GM23338 (cell line): ENCODE measurements around the gene CDKAL1. TPM values are rescaled to one million over a fixed set of nuclear protein-coding genes. Genes with fewer than 3 reads are reported as not detected.

Source experiments
- ATAC-seq: fragments of 200-7000 bp; cut with Tn5 transposase; 3 replicates; pipeline ENCODE4 v1.9.1; 2020
- DNase-seq: peaks from one replicate; pipeline ENCODE4 v3.0.0-alpha.2; 2015; ENCODE audit warnings: low spot score
- H2AFZ ChIP-seq: fragments of 200-600 bp; sonication (generic); 2 replicates; pipeline ENCODE4 v1.8.0; 2016; ENCODE audit warnings: antibody characterized with exemption, mild to moderate bottlenecking, moderate library complexity
- H3F3A ChIP-seq: fragments of 200-600 bp; sonication (generic); replicated peaks from 2 replicates; pipeline ENCODE4 v1.8.0; 2017; ENCODE audit warnings: antibody characterized with exemption, mixed run types, low read depth
- H3K27ac ChIP-seq: fragments of 200-600 bp; sonication (generic); 2 replicates; pipeline ENCODE4 v1.6.1; 2016; ENCODE audit warnings: low read depth
- H3K27me3 ChIP-seq: fragments of 200-600 bp; sonication (generic); 2 replicates; pipeline ENCODE4 v1.8.0; 2016; ENCODE audit warnings: mild to moderate bottlenecking, mixed run types, moderate library complexity; ENCODE audit not compliant: insufficient read depth
- H3K36me3 ChIP-seq: fragments of 200-600 bp; sonication (generic); 2 replicates; pipeline ENCODE4 v1.8.0; 2016; ENCODE audit warnings: mild to moderate bottlenecking; ENCODE audit not compliant: insufficient read depth
- H3K4me1 ChIP-seq: fragments of 200-600 bp; sonication (generic); 2 replicates; pipeline ENCODE4 v1.8.0; 2016; ENCODE audit warnings: mild to moderate bottlenecking, moderate library complexity; ENCODE audit not compliant: insufficient read depth
- H3K4me2 ChIP-seq: fragments of 200-600 bp; sonication (generic); 2 replicates; pipeline ENCODE4 v1.7.1; 2017; ENCODE audit warnings: mixed run types
- H3K4me3 ChIP-seq: fragments of 200-600 bp; sonication (generic); 2 replicates; pipeline ENCODE4 v1.6.1; 2016; ENCODE audit warnings: mixed run types
- H3K79me2 ChIP-seq: fragments of 200-600 bp; sonication (generic); replicated peaks from 2 replicates; pipeline ENCODE4 v1.8.0; 2017; ENCODE audit warnings: mild to moderate bottlenecking; ENCODE audit not compliant: insufficient read depth
- H3K9me2 ChIP-seq: fragments of 200-600 bp; sonication (generic); 2 replicates; pipeline ENCODE4 v1.8.0; 2017; ENCODE audit not compliant: insufficient read depth
- H4K20me1 ChIP-seq: fragments of 200-600 bp; sonication (generic); replicated peaks from 2 replicates; pipeline ENCODE4 v1.8.0; 2017; ENCODE audit warnings: mild to moderate bottlenecking; ENCODE audit not compliant: insufficient read depth
- H3K27ac Mint-ChIP-seq: 2 replicates; pipeline ENCODE4 v1.8.0; 2020; ENCODE audit warnings: inconsistent platforms, mild to moderate bottlenecking, moderate library complexity, mixed read lengths
- H3K27me3 Mint-ChIP-seq: 3 replicates; pipeline ENCODE4 v1.8.0; 2022; ENCODE audit warnings: low read depth, mild to moderate bottlenecking, moderate library complexity, mixed read lengths, inconsistent platforms; ENCODE audit not compliant: insufficient read depth, poor library complexity
- H3K36me3 Mint-ChIP-seq: 3 replicates; pipeline ENCODE4 v1.8.0; 2021; ENCODE audit warnings: low read depth, mild to moderate bottlenecking, inconsistent platforms, moderate library complexity, mixed read lengths
- H3K4me1 Mint-ChIP-seq: 3 replicates; pipeline ENCODE4 v1.8.0; 2020; ENCODE audit warnings: mild to moderate bottlenecking, inconsistent platforms, mixed read lengths
- H3K4me3 Mint-ChIP-seq: 3 replicates; pipeline ENCODE4 v1.8.0; 2021; ENCODE audit warnings: moderate library complexity, mild to moderate bottlenecking, inconsistent platforms, mixed read lengths
- H3K9me3 Mint-ChIP-seq: 3 replicates; pipeline ENCODE4 v1.8.0; 2020; ENCODE audit warnings: moderate library complexity, mild to moderate bottlenecking, inconsistent platforms, mixed read lengths
- CREB1 ChIP-seq: fragments of 250-450 bp; sonication (Bioruptor Pico); IDR thresholded peaks from 2 replicates; pipeline ENCODE4 v1.5.0; 2020; ENCODE audit warnings: low read depth, mild to moderate bottlenecking, moderate library complexity
- EZH2 ChIP-seq: fragments of 200-600 bp; sonication (generic); IDR thresholded peaks from one replicate; pipeline ENCODE4 v1.8.0; 2017; ENCODE audit warnings: antibody characterized with exemption, mild to moderate bottlenecking, low read depth; ENCODE audit not compliant: unreplicated experiment
- EZH2phosphoT487 ChIP-seq: fragments of 200-600 bp; sonication (generic); IDR thresholded peaks from one replicate; pipeline ENCODE4 v1.8.1; 2018; ENCODE audit warnings: antibody characterized with exemption; ENCODE audit not compliant: unreplicated experiment
- JUNB ChIP-seq: IDR thresholded peaks from one replicate; pipeline ENCODE4 v1.6.1; 2016; ENCODE audit warnings: antibody characterized with exemption; ENCODE audit not compliant: unreplicated experiment
- NANOG ChIP-seq: IDR thresholded peaks from 2 replicates; pipeline ENCODE4 v1.6.1; 2016; ENCODE audit warnings: antibody characterized with exemption, borderline replicate concordance
- POLR2AphosphoS5 ChIP-seq: IDR thresholded peaks from 2 replicates; pipeline ENCODE4 v1.6.1; 2016; ENCODE audit warnings: antibody characterized with exemption, low read depth
- STAT1 ChIP-seq: IDR thresholded peaks from one replicate; pipeline ENCODE4 v1.6.1; 2016; ENCODE audit warnings: antibody characterized with exemption; ENCODE audit not compliant: unreplicated experiment
- ZNF114 ChIP-seq: fragments of 250-450 bp; sonication (Bioruptor Pico); IDR thresholded peaks from 2 replicates; pipeline ENCODE4 v1.5.0; 2020; ENCODE audit warnings: mild to moderate bottlenecking, moderate library complexity
- ZNF331 ChIP-seq: fragments of 250-450 bp; sonication (Bioruptor Pico); IDR thresholded peaks from 2 replicates; pipeline ENCODE4 v1.5.0; 2020; ENCODE audit warnings: low read depth, mild to moderate bottlenecking, moderate library complexity
- polyA plus RNA-seq: library from polyadenylated mRNA; unstranded; fragments of >200 nt; fragmentation: Nextera tagmentation; extraction: Ambion mirVana; gene quantifications from 2 replicates; pipeline ENCODE4 v1.2.1, GENCODE V29; 2016
- total RNA-seq: library from RNA; depleted of rRNA; stranded (reverse); fragments of >200 nt; shearing (Covaris generic); gene quantifications from 2 replicates; pipeline ENCODE4 v1.2.3, GENCODE V29; 2014
- TF ChIP-seq, protein P1 (sequence below): IDR thresholded peaks from 2 replicates; pipeline ENCODE4 v1.6.1; 2016; ENCODE audit warnings: antibody characterized with exemption
- TF ChIP-seq, protein P2 (sequence below), 2 experiments: fragments of 200-600 bp in 1 of 2; sonication (generic) in 1 of 2; conservative IDR thresholded peaks; 2 replicates each; pipeline versions ENCODE4 v1.5.1 to v1.6.1; 2016 to 2017; ENCODE audit warnings: antibody characterized with exemption in 2 of 2, low read depth in 2 of 2, mild to moderate bottlenecking in 2 of 2, moderate library complexity in 1 of 2
- TF ChIP-seq, protein P3 (sequence below): IDR thresholded peaks from one replicate; pipeline ENCODE4 v1.6.1; 2018; ENCODE audit warnings: antibody characterized with exemption; ENCODE audit not compliant: unreplicated experiment

The CDKAL1 gene
- total and polyA plus RNA-seq, 2 experiments from 2014 or later = 17.8 to 35.0 TPM

DNA sequence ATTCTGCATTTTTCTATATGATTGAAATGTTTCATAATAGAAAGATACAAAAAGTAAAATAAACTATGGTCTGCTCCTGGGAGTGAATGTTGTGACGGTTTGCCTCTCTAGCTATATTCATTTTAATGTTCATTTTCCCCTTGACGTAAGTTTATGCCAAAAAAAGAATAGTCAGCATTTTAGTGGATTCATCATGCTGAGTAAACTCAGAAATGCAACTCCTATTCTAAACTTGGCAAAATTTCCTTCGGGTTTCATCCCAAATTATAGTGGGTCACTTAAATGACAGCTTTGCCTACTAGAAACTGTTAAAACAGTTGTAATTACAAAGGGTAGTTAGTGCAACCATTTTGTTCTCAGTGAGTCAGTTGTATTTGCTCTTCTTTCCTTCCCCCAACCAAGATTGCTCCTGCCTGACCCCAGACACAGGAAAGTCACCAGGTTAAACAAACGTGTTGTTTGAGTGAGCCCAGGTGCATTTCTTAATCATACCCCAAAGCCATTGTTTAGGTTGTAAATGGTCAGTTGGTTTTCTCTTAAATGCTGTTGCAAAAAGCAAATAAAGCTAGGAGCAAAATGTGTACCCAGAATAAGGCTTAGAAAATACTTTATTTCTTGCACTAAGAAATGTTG lies 577.0 kb downstream of the CDKAL1 start (continued):
- TF ChIP-seq, protein P1, sequence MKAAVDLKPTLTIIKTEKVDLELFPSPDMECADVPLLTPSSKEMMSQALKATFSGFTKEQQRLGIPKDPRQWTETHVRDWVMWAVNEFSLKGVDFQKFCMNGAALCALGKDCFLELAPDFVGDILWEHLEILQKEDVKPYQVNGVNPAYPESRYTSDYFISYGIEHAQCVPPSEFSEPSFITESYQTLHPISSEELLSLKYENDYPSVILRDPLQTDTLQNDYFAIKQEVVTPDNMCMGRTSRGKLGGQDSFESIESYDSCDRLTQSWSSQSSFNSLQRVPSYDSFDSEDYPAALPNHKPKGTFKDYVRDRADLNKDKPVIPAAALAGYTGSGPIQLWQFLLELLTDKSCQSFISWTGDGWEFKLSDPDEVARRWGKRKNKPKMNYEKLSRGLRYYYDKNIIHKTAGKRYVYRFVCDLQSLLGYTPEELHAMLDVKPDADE = no peak
- TF ChIP-seq ZNF331 (CRISPR knock-in tag) (no peak), STAT1 (no peak), EZH2 (no peak), ZNF114 (CRISPR knock-in tag) (no peak)
- TF ChIP-seq, protein P2, sequence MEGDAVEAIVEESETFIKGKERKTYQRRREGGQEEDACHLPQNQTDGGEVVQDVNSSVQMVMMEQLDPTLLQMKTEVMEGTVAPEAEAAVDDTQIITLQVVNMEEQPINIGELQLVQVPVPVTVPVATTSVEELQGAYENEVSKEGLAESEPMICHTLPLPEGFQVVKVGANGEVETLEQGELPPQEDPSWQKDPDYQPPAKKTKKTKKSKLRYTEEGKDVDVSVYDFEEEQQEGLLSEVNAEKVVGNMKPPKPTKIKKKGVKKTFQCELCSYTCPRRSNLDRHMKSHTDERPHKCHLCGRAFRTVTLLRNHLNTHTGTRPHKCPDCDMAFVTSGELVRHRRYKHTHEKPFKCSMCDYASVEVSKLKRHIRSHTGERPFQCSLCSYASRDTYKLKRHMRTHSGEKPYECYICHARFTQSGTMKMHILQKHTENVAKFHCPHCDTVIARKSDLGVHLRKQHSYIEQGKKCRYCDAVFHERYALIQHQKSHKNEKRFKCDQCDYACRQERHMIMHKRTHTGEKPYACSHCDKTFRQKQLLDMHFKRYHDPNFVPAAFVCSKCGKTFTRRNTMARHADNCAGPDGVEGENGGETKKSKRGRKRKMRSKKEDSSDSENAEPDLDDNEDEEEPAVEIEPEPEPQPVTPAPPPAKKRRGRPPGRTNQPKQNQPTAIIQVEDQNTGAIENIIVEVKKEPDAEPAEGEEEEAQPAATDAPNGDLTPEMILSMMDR (conservative IDR thresholded peaks at IDR 0.05; ENCODE audit: low read depth in 2 of 2) = no peak

DNA sequence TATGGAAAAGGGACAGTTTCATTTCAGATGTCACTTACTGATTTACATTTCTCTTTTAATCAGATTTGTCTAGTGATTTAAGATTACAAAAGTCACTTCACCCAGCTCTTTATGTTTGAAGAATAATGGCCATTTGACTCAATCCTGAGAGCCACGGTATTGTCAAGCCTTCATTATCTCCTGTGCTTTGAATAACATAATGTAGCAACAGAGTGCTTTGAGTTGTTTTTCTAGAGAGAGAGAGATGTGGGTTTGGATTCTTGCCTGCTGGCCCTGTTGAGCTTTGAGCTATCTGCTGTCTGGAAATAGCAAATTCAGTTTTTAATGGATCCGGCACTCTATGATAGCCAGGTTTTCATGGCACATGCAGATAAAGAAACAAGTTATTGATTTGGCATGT lies 580.9 kb downstream of the CDKAL1 start:
- no peaks in the 10 kb centered on the region for H4K20me1 ChIP-seq
- no peaks in the 10 kb centered on the region for H3K9me3 Mint-ChIP-seq
- H3K4me2 ChIP-seq = no peak overlapping the region
- H3K27ac ChIP-seq = no peak overlapping the region
- peaks cover 24% of the 10 kb centered on the region for H3K4me1 ChIP-seq
- no peaks in the 10 kb centered on the region for H3F3A ChIP-seq
- no peak overlapping the region for H2AFZ ChIP-seq
- no peaks in the 10 kb centered on the region for H3K79me2 ChIP-seq
- no peaks in the 10 kb centered on the region for H3K27me3 ChIP-seq
- DNase-seq = no peak
- no peak overlapping the region for H3K27ac Mint-ChIP-seq
- H3K36me3 Mint-ChIP-seq = no peaks in the 10 kb centered on the region
- ATAC-seq = no peak
- no peaks in the 10 kb centered on the region for H3K36me3 ChIP-seq
- peaks cover 2% of the 10 kb centered on the region for H3K27me3 Mint-ChIP-seq
- no peak overlapping the region for H3K4me3 Mint-ChIP-seq
- no peaks in the 10 kb centered on the region for H3K9me2 ChIP-seq
- H3K4me1 Mint-ChIP-seq = peaks cover 37% of the 10 kb centered on the region
- H3K4me3 ChIP-seq = no peak overlapping the region
- TF ChIP-seq EZH2phosphoT487 (no peak), NANOG (no peak), EZH2 (no peak), CREB1 (CRISPR knock-in tag) (no peak), ZNF331 (CRISPR knock-in tag) (no peak), POLR2AphosphoS5 (no peak), JUNB (no peak)
- TF ChIP-seq, protein P3, sequence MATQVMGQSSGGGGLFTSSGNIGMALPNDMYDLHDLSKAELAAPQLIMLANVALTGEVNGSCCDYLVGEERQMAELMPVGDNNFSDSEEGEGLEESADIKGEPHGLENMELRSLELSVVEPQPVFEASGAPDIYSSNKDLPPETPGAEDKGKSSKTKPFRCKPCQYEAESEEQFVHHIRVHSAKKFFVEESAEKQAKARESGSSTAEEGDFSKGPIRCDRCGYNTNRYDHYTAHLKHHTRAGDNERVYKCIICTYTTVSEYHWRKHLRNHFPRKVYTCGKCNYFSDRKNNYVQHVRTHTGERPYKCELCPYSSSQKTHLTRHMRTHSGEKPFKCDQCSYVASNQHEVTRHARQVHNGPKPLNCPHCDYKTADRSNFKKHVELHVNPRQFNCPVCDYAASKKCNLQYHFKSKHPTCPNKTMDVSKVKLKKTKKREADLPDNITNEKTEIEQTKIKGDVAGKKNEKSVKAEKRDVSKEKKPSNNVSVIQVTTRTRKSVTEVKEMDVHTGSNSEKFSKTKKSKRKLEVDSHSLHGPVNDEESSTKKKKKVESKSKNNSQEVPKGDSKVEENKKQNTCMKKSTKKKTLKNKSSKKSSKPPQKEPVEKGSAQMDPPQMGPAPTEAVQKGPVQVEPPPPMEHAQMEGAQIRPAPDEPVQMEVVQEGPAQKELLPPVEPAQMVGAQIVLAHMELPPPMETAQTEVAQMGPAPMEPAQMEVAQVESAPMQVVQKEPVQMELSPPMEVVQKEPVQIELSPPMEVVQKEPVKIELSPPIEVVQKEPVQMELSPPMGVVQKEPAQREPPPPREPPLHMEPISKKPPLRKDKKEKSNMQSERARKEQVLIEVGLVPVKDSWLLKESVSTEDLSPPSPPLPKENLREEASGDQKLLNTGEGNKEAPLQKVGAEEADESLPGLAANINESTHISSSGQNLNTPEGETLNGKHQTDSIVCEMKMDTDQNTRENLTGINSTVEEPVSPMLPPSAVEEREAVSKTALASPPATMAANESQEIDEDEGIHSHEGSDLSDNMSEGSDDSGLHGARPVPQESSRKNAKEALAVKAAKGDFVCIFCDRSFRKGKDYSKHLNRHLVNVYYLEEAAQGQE = no peak
- TF ChIP-seq, protein P2 (conservative IDR thresholded peaks at IDR 0.05; ENCODE audit: low read depth in 2 of 2) = no peak
